Cerebellar cortex (tissue), 1 donor: Measurements from ENCODE around the gene MRPL40.
"Not testable (repeated sequence)": the region's sequence is repeated elsewhere in the genome, so short reads cannot be mapped to it uniquely, and the experiment has no call there.

Source experiments
- DNase-seq: peaks from one replicate; pipeline ENCODE4 v3.0.0-alpha.2; 2015; ENCODE audit warnings: low spot score

Gene MRPL40

GRCh38 chr22:19407649-19408606 lies 24.4 kb upstream of the MRPL40 start:
- DNase-seq = no peak

- DNase-seq = no peak
Observed at GRCh38 chr22:19410941-19411689, 21.2 kb upstream of the MRPL40 start.

DNA sequence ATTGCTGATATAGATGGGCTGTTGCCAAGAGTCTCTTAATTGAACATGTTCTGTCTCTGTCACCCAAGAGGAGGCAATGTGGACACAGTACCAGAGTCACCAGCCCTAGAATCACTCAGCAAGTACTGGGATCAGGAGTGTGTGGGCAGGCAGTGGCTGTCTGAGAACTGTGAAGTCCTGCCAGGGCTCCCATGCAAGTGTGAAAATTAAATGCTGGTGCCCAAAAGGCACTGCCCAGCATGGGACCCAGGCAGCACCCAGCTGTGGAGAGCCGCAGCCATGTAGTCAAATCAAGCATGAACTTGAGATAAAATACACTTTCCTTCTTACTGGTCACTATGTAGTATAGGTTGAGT lies 20.7 kb upstream of the MRPL40 start:
- DNase-seq = no peak

DNA sequence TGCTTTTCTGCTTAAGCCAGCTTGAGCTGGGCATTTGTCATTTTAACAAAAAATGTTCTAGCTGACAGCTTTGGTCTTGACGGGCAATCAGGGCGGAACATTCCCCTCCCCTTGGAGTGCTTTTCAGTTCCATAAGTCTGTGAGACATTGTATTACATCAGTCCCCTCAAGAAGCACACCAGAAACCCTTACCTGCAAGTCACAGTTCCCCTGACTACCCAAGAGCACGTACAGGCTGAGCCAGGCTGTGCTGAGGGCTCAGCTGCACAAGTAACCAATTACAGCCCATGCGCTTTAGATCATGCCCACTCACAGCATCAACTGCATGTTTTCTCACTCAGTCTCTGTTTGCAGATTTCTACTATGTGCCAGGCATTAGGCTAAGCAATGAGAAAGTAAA lies 19.9 kb upstream of the MRPL40 start:
- no peak for DNase-seq

DNA sequence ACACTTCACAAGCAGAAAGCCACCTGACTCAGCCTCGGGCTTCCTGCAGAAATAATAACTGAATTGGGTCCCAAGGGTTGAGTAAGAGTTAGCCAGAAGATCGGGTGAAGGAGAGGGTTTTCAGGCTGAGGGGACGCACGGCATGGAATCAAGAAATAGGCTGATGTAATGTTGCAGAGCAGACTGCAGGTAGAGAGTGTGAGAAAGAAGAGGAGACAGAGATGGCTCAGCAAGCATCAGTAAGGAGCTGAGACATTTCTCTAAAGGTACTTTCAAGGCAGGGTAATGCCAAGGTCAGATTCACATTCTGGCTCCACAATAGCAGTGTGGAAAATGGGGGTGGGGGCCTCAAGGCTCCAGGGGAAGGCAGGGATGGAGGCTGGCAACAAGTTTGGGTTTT lies 19.4 kb upstream of the MRPL40 start:
- no peak for DNase-seq

- no peak for DNase-seq
Observed at GRCh38 chr22:19419086-19419463, 13.3 kb upstream of the MRPL40 start.

GRCh38 chr22:19419464-19420178 lies 12.7 kb upstream of the MRPL40 start:
- DNase-seq = peak; percentile 45

GRCh38 chr22:19420321-19420720 lies 12.0 kb upstream of the MRPL40 start:
- no peak for DNase-seq

DNA sequence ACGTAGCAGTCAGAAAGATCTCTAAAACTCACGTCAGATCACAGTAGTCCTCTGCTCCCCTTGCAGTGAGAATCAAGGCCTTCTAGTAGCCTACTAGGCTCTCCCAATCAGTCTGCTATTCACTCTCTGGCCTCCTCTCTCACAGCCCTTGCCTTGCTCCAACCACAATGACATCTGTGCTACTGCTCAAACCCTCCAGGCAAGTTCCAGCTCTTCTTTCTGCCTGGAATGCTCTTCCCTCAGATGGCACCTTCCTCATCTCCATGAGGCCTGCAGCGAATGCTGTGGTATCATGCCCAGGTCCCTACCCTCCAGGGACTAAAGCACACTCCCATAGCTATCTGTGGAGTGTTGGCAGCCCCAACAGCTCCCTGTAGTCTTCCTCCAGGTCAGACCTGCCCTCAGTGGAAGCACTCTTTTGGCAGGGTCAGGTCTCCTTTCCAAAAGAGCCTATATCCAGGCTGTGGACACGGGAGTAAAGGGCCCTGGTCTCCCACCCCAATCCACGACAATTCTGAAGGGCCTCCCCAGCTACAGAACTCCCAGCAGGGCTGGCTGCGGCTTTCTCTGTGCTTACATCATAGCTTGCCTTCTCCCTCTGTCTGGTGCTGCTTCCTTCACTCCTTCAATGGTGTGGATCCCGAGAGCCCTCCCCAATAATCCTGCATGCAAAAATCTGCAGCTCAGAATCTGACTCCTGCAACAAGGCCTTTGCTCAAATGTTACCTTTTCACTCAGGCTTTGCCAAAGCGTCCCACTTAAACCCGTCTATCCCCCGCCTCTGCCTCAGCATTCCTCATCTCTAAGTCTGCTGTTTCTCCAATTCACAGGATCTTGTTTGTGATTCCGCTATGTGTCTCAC lies 9.7 kb upstream of the MRPL40 start:
- DNase-seq = no peak

DNA sequence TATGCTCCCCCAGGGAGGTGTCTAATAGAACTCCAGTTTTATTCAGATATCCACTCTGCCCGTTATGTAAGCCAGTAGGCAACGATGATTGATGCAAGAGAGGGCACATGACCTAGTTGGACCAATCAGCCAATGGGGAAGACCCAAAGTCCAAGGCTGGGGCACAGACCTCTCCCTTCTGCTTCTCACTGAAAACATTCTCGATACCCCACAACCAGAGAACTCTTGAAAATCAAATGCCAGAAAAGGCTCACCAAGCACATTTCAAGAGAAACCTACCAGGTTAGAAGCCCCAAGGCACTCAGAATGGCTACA lies 8.2 kb upstream of the MRPL40 start:
- peak; percentile 19 for DNase-seq

DNA sequence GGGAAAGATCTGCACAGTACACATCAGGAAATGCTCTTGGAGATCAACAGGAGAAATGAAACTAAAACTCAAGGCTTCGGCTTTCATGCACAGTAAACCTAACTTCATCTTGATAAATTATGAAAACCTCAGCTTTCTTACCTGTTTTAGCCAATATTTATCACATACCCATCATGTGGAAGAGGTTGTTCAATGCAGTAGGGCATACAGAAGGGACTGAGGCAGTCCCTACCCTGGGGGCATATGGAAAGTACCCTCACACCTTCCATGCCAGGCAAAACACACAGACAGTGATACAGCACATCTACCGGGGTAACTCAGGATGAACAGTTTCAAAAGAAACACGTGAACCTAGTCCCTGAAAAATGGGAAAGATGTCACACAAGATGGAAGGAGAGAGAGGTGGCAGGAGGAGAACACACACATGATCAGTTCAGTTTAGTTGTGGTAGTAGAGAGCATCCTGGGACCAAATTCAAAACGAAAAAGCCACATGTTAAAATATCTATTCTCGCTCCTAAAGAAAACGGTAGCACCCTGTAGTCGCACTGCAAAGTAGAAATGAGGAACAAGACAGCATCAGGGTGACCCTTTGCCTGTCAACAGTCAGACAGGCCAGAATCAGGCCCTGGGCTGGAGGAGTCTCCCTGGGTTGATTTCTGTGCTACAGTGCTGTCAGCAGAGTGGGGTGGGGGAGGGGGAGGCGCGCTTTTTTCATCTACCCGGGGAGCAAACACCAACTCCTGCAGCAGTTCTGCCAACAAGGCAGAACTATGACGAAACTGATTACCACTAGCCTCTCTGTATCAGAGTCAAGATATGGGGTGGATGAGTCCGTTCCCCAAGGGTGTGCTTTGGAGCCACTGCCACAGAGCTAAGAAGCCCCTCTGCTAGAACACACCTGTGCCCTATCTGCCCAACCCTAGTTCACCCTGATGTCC lies 2.1 kb upstream of the MRPL40 start:
- no peak for DNase-seq

GRCh38 chr22:19430890-19431541 lies 1.3 kb upstream of the MRPL40 start:
- DNase-seq = no peak

DNA sequence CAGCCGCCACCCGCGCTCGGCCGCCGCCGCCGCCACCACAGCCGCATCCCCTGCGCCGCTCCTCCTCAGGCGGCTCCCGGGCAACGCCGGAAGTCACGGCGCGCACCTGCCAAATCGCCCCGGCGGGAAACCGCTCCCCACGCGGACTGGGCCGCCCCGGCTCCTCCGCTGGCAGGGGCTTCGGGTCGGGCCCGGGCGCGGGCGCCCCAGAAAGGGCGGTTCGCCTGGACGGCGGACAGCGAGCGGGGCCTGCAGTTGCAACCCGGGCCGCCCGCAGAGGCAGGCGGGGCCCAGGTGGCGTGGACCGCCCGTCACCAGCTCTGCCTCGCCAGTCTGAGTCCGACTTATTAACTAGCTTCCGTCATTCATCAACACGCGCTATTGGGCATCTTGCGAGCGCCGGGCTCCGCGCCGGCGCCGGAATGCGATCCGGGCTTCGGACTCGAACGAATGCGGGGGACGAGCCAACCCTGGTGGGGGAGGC lies 654 bp upstream of the MRPL40 start, which contains the start of gene HIRA:
HIRA (minus strand) TSS at position 85 of the 484 bp plus-strand sequence. CDS start 257 bp downstream, outside the sequence.
- peak; percentile 81 for DNase-seq

DNA sequence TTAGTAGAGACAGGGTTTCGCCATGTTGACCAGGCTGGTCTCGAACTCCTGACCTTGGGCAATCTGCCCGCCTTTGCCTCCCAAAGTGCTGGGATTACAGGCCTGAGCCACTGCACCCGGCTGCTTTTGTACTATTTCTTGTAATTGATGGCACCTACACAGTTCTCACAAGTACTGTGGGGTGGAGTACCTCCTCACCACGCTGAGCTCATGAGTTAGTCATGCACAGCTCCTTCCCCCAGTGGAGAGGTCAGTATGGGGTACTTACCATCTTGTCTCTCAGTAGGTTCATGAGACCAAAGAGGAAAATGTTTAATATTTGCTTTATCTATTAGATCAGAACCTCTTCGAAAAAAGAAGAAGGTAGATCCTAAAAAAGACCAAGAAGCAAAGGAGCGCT lies 2.1 kb downstream of the MRPL40 start:
- DNase-seq = no peak

GRCh38 chr22:19434829-19435580 lies 2.7 kb downstream of the MRPL40 start:
- DNase-seq = no peak

DNA sequence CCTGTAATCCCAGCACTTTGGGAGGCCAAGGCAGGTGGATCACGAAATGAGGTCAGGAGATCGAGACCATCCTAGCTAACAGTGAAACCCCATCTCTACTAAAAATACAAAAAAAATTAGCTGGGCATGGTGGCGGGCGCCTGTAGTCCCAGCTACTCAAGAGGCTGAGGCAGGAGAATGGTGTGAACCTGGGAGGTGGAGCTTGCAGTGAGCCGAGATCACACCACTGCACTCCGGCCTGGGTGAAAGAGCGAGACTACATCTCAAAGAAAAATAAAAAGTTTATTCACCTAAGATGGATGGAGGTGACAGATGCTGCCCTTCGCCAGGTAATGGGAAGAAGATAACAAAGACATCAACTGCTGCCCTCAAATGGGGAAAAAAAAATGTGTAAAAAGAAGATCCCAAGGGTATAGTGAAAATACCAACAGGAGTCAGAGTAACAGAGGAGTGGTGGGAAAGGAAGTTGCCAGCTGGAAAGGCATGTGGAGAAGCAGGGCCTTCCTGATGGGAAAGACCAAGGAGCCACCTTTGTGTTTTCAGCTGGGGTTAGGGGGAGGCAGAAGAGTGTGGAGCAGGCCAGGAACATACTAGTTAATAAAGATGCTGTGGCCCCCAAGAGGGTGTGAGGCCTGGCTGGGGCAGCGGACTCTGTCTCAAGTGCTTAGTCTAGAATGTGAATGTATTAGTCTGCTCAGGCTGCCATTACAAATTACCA lies 4.3 kb downstream of the MRPL40 start:
- not testable (repeated sequence) for DNase-seq

DNA sequence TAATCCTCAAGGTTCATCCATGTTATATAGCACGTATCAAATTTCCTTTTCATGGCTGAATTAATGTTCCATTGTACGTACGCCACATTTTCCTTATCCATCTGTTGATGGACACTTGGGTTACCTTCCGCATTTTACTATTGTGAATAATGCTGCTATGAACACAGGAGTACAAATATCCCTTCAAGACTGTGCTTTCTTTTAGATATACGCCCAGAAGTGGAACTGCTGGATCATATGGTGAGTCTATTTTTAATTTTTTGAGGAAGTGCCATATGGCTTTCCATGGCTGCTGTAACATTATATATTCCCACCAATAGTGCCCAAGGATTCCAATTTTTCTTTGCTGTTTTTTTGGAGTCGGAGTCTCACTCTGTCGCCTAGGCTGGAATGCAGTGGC lies 6.0 kb downstream of the MRPL40 start:
- DNase-seq = no peak

DNA sequence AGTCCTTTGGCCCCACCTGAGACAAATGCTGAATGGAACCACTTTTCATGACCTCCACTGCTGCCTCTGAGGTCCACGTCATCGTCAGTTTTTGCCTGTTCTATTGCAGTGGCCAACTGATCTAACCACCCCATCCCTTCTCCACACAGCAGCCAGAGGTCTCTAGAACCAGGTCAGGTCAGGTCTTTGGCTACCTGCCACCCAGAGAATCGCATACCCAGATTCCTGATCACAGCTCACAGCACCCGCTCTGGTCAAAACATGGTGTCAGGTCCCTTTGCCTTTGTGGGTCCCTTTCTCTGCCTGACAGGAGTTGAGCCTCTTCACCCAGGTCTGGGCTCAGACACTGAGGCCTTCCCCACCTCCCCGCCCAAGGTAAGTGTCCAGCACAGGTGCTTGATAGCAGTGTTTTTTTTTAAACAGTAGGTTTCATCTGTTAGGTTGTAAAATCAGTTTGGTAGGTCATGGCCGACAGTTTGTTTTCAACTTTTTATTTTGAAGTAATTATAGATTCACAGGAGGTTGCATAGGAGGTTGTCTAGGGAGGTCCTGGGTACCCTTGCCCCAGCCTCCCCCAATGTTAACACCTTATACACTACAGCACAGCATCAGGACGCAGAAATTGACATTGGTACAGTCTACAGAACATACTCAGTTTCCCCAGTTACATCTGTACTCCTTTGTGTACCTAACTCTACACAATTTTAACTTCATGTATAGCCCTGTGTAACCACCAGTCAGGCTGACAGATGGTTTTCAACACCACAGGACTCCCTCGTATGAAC lies 8.3 kb downstream of the MRPL40 start:
- no peak for DNase-seq
